Measurements from ENCODE around the gene MYO1G.
"Not testable (repeated sequence)": the region's sequence is repeated elsewhere in the genome, so short reads cannot be mapped to it uniquely, and the experiment has no call there.

MYO1G gene

GRCh38 chr7:44978511-44979366 lies at the start of gene MYO1G:
Gene MYO1G, minus strand, starts transcription at chr7:44979015. Its CDS starts 54 bp downstream, at chr7:44978961.
- DNase-seq (ENCODE audit: low read depth in 2 of 2) = peak; percentile 68 to 70

- DNase-seq (ENCODE audit: low read depth in 2 of 2) = no peak
Observed at GRCh38 chr7:45028138-45028919, 49.5 kb upstream of the MYO1G start.

- DNase-seq (ENCODE audit: low read depth in 2 of 2) = no peak
Observed at GRCh38 chr7:45027774-45028114, 48.9 kb upstream of the MYO1G start.

DNA sequence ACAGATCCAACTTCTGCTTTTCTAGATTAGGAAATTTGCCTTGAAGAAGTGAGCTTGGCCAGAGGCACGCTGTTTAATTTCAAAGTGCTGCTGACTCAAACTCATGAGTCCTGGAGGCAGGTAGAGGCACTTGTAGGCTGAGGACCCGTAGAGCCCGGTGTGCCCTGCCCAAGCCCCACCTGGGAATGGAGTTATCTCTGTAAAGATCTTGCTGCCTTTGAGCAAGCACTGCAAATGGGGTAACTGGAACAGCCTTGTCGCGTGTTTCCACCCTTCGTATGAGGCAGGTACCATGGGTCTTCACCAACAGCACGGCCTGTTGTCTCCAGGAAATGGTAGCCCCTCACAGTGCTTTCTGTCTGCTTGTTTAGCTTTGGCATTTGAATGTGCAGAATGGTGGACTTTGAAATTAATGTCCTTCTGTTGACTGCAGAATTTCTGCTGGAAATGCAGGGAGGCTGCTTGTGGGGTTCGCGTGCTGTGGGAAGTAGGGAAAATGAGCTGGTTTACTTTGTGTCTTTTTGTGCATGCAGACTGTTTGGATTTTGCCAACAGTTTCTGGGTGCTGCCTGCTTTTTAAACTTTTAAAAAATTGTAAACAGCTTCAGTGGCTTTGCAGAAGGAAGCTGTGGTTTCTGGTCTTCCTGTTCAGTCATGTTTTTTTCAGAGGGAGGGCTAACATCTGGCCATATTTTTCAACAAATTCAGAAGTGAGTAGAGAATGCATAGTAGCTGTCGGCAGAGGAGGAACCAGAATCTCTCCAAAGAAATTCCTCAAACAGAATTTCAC lies 48.4 kb upstream of the MYO1G start:
- DNase-seq (ENCODE audit: low read depth in 2 of 2) = peak in 1 of 2 donors; percentile 23

DNA sequence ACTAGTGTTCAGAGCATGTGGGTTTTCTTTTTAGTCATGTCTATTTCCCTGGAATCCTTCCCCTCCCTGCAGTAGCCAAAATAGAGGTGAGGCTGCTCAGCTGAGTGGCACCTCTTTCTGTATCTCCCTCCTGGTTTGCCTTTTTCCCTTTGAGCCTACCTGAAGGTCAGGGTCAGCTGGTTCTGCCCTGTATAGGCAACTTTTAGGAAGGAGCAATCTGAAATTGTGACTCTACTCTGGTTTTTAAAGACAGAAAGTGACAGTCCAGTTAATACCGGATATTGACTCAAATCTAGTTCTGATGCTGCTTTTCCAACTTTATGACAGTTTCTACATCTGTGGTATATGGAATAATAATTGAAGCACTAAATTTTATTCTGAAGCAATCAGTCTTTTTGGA lies 47.2 kb upstream of the MYO1G start:
- DNase-seq (ENCODE audit: low read depth in 2 of 2) = no peak

- DNase-seq (ENCODE audit: low read depth in 2 of 2) = not testable (repeated sequence)
Observed at GRCh38 chr7:45025473-45025872, 46.7 kb upstream of the MYO1G start.

DNA sequence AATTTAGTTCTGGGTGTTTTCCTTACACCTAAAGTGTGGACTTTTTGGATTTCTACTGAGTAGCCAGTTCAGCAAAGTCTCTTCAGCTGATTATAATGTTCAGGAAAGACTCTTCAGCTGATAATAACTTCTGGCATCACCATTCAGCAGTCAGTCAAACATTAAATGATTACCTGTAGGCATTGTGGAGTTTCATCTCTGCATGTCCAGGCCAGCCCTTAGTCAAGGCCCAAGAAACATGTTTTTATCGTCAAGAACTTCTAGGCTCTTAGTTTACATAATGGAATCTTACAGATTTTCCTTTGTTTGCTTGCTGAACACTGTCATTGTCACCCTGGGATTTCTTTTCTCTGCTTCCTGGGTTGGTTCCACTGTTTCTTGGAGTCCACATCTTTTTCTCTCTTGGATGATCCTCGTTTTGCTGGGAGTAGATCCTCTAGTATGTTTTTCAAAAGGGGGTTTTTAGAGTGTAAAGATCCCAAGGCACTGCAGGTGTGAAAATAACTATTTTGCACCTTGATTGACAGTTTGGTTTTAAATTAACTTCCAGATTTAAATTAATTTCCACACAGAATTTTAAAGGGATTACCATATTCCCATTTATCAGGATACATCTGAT lies 45.4 kb upstream of the MYO1G start:
- DNase-seq (ENCODE audit: low read depth in 2 of 2) = no peak

GRCh38 chr7:45021604-45022296 lies 42.9 kb upstream of the MYO1G start:
- no peak for DNase-seq (ENCODE audit: low read depth in 2 of 2)

GRCh38 chr7:45020915-45021314 lies 42.1 kb upstream of the MYO1G start:
- DNase-seq (ENCODE audit: low read depth in 2 of 2) = no peak

DNA sequence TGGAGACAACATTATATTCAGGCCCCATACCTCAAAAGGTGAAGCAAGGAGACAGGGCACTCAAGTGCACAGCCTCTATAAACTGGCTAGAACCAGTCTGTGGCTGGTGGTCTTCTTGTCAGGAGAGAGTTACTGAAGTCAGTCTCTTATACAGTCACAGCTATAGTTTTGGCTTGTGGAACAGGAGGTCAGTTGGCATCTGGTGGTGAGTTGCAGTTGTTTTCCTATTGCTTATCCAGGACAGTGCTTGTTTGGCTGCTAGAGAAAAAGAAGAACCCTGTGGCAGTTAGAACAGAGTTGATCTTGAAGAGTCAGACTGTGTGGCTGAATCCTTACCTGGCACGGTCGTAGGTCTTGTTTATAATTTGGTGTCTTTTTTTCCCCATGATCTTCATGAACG lies 38.4 kb upstream of the MYO1G start:
- DNase-seq (ENCODE audit: low read depth in 2 of 2) = no peak

- no peak for DNase-seq (ENCODE audit: low read depth in 2 of 2)
Observed at GRCh38 chr7:45015313-45015712, 36.5 kb upstream of the MYO1G start.

DNA sequence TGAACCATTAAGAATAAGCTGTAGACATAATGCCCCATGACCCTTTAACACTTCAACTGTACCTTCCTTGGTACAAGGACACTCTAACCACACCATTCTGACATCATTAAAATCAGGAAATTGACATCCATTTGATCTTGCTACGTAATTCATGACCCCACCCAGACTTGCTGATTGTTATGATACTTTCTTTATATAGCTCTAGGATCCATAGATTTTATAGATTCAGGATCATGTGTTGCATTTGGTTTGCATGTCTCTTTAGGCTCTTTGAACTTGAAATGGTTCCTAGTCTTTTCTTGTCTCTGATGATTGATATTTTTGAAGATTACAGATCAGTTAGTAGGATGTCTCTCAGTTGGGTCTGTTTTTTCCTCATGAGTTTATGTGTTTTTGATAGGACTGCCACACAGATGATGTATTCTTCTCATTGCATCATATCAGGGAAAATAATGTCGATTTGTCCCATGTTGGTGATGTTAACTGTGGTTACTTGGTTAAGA lies 34.7 kb upstream of the MYO1G start:
- DNase-seq (ENCODE audit: low read depth in 2 of 2) = no peak

- DNase-seq (ENCODE audit: low read depth in 2 of 2) = no peak
Observed at GRCh38 chr7:45007571-45008328, 28.9 kb upstream of the MYO1G start.

- no peak for DNase-seq (ENCODE audit: low read depth in 2 of 2)
Observed at GRCh38 chr7:45007106-45007505, 28.3 kb upstream of the MYO1G start.

DNA sequence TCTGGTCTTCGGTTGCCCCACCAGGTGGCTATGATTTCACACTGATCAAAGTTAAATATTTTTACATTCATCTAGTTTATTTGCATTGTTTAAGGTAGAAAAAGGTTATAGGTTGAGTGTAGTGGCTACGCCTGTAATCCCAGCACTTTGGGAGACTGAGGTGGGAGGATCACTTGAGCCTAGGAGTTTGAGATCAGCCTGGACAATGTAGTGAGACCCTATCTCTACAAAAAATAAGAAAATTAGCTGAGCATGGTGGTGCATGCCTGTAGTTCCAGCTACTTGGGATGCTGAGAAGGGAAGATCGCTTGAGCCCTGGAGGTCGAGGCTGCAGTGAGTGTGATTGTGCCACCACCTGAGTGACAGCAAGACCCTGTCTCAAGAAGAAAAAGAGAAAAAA lies 25.0 kb upstream of the MYO1G start:
- DNase-seq (ENCODE audit: low read depth in 2 of 2) = no peak

GRCh38 chr7:45001826-45002225 lies 23.0 kb upstream of the MYO1G start:
- DNase-seq (ENCODE audit: low read depth in 2 of 2) = no peak

- DNase-seq (ENCODE audit: low read depth in 2 of 2) = no peak
Observed at GRCh38 chr7:45001138-45001694, 22.4 kb upstream of the MYO1G start.

DNA sequence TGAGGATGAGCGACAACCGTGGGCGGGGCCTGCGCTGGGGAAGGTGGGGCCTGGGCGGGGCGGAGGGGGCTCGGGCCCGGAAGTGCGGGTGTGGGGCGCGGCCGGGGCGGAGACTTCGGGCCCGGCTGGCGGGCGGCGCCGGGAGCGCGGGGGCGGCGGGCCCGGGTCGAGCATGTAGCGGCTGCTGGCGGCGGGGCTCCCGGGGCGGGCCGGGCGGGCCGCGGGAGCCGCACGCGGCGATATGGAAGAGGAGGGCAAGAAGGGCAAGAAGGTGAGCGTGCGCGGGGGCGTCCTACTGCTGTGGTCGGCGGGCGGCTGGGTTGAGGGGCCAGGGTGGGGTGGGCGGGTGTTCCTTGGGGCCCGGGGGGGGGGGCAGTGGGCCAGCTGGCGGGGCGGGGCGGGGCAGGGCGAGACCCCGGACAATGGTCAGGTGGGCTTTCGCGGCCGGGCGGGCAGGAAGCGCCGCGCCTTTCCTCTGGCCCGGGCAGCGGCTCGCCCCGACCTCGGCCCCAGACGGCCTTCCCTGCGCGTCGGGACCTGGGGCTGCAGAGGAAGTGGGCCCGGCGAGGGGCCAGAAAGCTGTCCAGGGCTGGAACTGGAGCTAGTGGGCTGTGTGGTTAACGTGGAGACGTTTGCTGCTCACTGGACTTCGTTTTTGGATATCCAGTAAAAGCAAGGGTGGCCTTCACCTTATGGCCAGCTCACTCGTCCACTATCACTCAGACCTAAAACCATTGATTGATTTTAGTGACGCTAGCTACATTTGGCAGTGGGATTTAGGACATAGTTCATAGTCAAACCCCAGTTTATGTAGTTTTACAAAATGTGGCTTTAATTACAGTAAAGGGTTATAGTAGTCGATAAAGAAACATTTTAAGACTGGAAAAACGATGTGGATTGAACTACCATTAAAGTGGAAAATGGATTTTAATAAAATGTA lies 21.5 kb upstream of the MYO1G start, which contains the start of gene CCM2:
CCM2 (plus strand) TSS at position 109 of the 940 bp plus-strand sequence; CDS start at position 242, 133 bp downstream.
- no peak for DNase-seq (ENCODE audit: low read depth in 2 of 2)

Measured in stimulated activated CD8-positive, alpha-beta memory T cell treated with anti-CD3 and anti-CD28 coated beads, Interleukin-2, amount 100 ng/mL, for 1 hour (primary cell).